Urinary bladder (tissue), 4 donors: ENCODE data around the gene PCCA. TPM values are rescaled to one million over a fixed set of nuclear protein-coding genes. Genes with fewer than 3 reads are reported as not detected.
"Not testable (repeated sequence)": the region's sequence is repeated elsewhere in the genome, so short reads cannot be mapped to it uniquely, and the experiment has no call there.

Source experiments
- DNase-seq: peaks from one replicate; pipeline ENCODE4 v3.0.0-alpha.2; 2015; ENCODE audit errors: extremely low spot score
- H3K27ac ChIP-seq: one replicate; pipeline ENCODE4 v1.5.1; 2013; ENCODE audit warnings: low read depth, mild to moderate bottlenecking, moderate library complexity
- H3K36me3 ChIP-seq: one replicate; pipeline ENCODE4 v1.6.1; 2013; ENCODE audit warnings: mild to moderate bottlenecking, moderate library complexity; ENCODE audit not compliant: insufficient read depth
- H3K4me1 ChIP-seq: one replicate; pipeline ENCODE4 v1.6.1; 2013; ENCODE audit warnings: mild to moderate bottlenecking, moderate library complexity; ENCODE audit not compliant: insufficient read depth
- H3K4me3 ChIP-seq: one replicate; pipeline ENCODE4 v1.5.1; 2013; ENCODE audit warnings: low read depth, low read length
- WGBS: extraction: QIAGEN DNeasy Blood & Tissue Kit; methylation state at CpG from one replicate; pipeline ENCODE4 v1.1.7; 2013; 5-methylcytosine and 5-hydroxymethylcytosine counted together
- polyA plus RNA-seq: library from polyadenylated mRNA; stranded (reverse); fragments of 200-250 nt; gene quantifications from one replicate; pipeline ENCODE4 v1.2.3, GENCODE V29; 2013
- small RNA-seq: library from RNA; depleted of rRNA; stranded (forward); fragments of <200 nt; gene quantifications from one replicate; pipeline ENCODE3, GENCODE V24; 2014
- total RNA-seq: library from RNA; depleted of rRNA; stranded (reverse); fragments of >200 nt; gene quantifications from one replicate; pipeline ENCODE4 v1.2.3, GENCODE V29; 2014
- donor health status: healthy with polysubstance abuse.
- donor health status: healthy.

PCCA gene
- total and polyA plus RNA-seq, 2 donors, result 24.7 to 122 TPM

DNA sequence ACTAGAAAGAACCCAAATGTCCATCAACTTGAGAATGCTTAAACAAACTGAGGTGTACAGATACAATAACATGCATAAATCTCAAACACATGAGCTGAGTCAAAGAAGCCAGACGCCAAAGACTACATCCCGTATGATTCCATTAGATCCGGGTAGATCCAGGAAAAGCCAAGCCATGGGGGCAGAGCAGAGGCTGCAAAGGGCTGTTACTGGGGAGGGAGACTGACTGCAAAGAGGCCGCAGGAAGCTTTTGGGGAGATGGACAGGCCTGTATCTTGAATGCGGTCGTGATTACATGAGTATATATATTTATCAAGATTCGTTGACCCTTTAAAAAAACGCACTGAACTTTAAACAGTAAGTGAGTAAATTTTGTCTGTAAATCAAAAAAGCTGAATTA, 471.0 kb downstream of the PCCA start:
- no peak overlapping the region for H3K4me3 ChIP-seq
- DNase-seq, result no peak
- no peak overlapping the region for H3K27ac ChIP-seq
- WGBS, result 91% methylated on average over 8 of the region's 8 CpGs
- H3K4me1 ChIP-seq, result no peaks in the 10 kb centered on the region
- no peaks in the 10 kb centered on the region for H3K36me3 ChIP-seq

DNA sequence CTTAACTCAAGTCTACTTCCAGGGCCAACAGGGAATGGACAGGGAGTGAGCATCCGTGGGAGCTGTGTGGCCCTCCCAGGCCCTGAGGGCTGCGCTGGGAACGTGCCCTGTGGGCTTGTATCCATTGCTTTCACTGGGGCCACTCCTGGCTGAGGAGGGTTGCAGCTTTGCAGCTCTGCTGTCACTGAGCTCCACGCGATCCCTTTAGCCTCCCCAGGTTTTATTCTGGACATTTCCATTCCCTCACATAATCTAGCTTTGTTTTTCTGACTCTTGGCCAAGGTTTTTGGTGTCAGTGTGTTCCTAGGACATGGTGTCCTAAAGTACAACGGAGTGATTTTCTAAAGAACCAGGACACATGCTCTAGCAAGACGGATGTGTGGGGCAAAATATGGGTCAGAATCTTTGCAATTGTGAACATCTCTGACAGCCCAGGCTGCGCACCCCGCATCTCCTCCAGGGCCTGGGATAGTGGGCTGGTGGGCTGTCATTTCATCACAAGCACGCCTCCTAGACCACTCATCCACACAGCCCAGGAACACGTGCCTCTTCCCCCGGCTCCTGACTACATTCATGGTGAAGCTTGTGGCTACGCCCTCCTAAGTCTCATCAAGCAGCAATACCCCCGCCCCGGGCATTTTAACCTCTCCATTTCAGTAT, 471.7 kb downstream of the PCCA start:
- WGBS, result 90% methylated on average over 15 of the region's 15 CpGs
- Histone ChIP-seq H3K36me3 (no peaks in the 10 kb centered on the region), H3K4me3 (no peak overlapping the region), H3K27ac (no peak overlapping the region), H3K4me1 (no peaks in the 10 kb centered on the region)
- DNase-seq, result no peak

DNA sequence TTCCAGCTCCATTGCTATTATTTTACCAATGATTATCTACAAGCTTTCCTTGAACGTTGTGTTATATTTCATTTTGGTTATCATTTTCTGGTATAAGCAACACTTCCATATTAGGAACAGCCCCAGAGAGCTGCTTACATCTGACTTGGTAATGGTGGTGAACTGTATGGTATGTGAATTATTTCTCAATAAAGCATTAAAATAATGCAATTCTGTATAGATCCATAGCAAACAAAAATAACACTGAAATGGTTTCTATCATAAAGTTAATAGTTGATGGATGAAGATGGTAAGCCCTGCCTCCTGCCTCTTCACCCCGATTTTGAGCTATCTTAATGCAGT, 472.2 kb downstream of the PCCA start:
- H3K27ac ChIP-seq, result no peak overlapping the region
- no peak overlapping the region for H3K4me3 ChIP-seq
- DNase-seq, result no peak
- WGBS, result 62% methylated on average over 2 of the region's 2 CpGs
- no peaks in the 10 kb centered on the region for H3K36me3 ChIP-seq
- no peaks in the 10 kb centered on the region for H3K4me1 ChIP-seq

DNA sequence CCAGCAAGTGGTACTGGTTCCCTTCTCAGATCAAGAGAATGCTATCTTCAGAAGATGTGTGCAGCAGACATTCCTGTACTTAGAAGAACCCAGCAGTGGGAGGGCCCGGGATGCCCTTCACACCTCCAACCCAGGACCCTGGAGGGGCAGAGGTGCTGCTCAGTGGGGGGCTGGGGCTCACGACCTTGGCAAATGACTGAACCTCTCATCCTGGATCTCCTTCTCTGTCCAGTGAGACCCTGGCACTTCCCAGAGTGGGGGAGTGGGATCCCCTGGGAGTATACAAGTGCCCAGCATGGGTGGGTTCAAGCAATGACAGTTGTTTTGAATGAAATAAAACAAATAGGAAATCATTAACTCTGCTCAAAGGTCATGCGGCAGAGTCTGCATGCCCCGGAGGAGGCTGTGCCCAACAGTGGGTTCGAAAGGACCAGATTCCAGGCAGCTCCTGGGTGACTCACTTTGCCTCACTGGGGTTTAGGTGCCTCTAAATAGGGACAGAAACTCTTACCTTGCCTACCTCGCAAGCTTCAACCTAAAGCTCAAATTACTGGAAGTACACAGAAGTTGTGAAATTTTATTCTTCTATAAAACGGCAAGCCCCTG, 472.8 kb downstream of the PCCA start:
- H3K4me1 ChIP-seq, result no peaks in the 10 kb centered on the region
- DNase-seq, result no peak
- 68% methylated on average over 7 of the region's 7 CpGs for WGBS
- H3K36me3 ChIP-seq, result no peaks in the 10 kb centered on the region
- no peak overlapping the region for H3K4me3 ChIP-seq
- H3K27ac ChIP-seq, result no peak overlapping the region

DNA sequence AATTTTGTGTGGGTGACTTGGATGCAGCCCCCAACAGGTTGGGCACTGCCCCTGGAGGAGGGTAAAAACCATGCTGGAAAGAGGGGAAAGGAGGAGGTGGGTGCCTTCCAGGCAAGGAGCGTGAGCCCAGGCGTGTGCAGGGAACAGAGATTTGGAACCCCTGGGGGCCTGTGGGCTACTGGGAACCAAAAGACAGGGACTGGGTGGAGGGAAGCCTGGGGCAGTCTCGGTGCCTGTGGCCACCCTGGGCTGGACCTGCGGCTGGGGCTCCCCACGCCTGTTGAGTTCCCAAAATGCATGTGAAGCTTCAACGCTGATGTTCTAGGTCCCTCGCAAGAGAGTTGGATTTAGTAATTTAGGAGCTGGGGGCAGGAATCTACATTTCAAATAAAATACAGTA, 474.9 kb downstream of the PCCA start:
- no peak overlapping the region for H3K27ac ChIP-seq
- H3K4me3 ChIP-seq, result no peak overlapping the region
- H3K36me3 ChIP-seq, result no peaks in the 10 kb centered on the region
- 94% methylated on average over 7 of the region's 7 CpGs for WGBS
- no peak for DNase-seq
- no peaks in the 10 kb centered on the region for H3K4me1 ChIP-seq

DNA sequence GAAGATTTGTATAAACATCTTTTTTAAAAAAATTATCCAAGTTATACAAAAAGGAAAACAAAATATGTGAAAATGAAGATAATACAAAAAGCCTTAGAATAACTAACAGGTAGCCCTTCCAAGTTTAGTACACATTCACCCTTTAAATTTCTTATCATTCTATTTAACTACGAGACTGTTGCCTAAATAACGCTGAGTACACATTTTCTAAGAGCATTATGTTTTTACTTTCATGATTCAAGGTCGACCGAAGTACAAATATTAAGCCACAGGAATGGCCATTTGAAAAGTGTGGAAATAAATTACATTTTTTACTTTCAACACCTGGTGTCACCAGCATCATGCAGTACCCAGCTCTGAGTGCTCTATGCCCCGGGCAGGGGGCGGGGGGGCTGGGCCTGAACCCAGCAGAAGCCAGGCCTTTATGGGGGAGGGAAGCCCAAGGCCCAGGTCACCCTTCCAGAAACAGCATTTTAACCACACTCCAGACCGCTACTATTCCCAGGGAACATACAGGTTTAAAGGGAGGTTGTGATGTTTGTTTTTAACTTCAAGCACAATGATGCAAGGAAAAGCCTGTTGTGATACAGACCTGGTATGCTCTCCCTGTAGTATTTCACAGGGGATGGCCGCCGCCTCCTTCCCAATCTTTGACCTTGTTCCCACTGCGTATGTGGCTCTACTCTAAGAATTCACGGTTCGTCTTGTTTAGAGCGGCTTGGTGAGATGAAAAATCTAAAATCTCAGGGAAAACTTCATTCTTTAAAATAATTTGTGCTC, 475.7 kb downstream of the PCCA start:
- WGBS, result 85% methylated on average over 13 of the region's 13 CpGs
- no peak overlapping the region for H3K4me3 ChIP-seq
- no peak for DNase-seq
- no peak overlapping the region for H3K27ac ChIP-seq
- H3K4me1 ChIP-seq, result no peaks in the 10 kb centered on the region
- H3K36me3 ChIP-seq, result no peaks in the 10 kb centered on the region

DNA sequence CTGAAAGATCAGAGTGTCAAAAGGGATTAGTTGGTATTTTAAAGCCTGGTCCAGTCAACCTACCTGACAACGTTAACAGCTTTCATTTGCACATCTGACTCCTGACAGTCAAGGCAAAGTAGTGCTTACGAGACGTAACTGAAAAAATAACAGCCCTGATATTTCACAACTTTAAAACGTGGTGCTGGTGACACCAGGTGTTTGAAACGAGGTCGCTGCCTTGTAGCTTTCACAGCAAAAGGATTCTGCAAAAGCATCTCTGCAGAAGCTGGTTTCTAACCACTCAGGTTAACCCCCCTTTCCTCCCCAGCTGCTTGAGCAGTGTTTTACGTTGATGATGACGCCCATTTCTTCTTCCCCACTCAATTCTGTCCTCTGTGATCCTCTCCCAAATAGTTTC, 476.4 kb downstream of the PCCA start:
- Histone ChIP-seq H3K27ac (no peak overlapping the region), H3K36me3 (no peaks in the 10 kb centered on the region)
- WGBS, result 70% methylated on average over 8 of the region's 8 CpGs

DNA sequence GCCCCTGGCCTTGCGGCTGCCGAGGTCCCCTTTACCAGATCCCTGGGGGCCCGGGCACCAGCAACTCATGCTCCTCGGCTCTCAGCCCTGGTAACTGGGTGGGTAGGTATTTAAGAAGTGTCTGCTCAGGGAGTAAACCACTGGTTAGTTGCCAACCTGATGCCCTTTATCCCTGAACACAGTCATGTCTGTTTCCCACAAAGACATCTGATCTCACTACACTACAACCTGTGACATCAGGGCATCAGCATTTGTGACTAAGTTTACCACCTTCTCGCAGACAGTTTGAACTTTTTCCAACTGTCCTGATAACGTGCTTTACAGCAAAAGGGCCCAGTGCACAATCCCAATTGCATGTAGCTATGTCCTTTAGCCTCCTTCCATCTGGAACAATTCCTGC, 477.6 kb downstream of the PCCA start:
- H3K4me3 ChIP-seq, result no peak overlapping the region
- H3K4me1 ChIP-seq, result no peaks in the 10 kb centered on the region
- WGBS, result 91% methylated on average over 6 of the region's 6 CpGs
- no peaks in the 10 kb centered on the region for H3K36me3 ChIP-seq
- H3K27ac ChIP-seq, result no peak overlapping the region
- no peak for DNase-seq

More for the DNA sequence above, 476.4 kb downstream of the PCCA start:
- DNase-seq, result no peak
- H3K4me3 ChIP-seq, result no peak overlapping the region
- H3K4me1 ChIP-seq, result no peaks in the 10 kb centered on the region

DNA sequence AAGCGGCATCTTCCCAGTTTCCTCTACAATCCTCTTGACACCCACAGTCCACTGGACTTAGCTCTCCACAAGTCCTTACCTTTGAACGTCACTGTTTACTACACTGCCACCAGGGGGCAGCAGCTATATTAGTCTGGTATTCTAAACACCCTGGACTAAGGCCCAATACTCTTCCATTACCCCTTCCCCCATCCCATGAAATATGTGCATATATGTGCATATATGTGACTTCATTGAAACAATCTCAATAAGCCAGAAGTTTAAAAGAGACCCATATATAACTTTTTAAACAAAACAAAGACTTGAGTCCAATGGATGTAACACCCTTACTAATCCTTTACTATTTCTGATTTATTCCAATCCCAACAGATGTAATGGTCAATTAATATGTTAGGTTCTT, 484.2 kb downstream of the PCCA start:
- Histone ChIP-seq H3K4me1 (no peaks in the 10 kb centered on the region), H3K4me3 (no peak overlapping the region), H3K27ac (no peak overlapping the region), H3K36me3 (no peaks in the 10 kb centered on the region)
- DNase-seq, result no peak
- 49% methylated on average over 2 of the region's 2 CpGs for WGBS

DNA sequence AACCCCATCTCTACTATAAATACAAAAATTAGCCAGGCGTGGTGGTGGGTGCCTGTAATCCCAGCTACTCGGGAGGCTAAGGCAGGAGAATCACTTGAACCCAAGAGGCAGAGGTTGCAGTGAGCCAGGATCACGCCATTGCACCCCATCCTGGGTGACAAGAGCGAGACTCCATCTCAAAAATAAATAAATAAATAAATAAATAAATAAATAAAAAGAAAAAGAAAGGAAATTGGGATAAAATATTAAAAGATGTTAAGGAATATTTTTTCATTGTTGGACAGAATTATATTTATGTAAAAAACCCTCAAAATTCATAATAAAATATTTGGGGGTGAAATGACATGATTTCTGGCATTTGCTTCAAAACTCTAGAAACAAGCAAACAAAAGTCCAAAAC, 488.3 kb downstream of the PCCA start:
- not testable (repeated sequence) for DNase-seq, H3K36me3 ChIP-seq, H3K27ac ChIP-seq, H3K4me1 ChIP-seq, H3K4me3 ChIP-seq
- WGBS, result 95% methylated on average over 4 of the region's 4 CpGs

Small RNA genes lying within 50 kb of the gene (small RNA-seq; reads per million reads assigned to genes)
- gene AL356575.1, result not detected

Other genes starting within 250 kb of the PCCA start
- not detected for gene ZIC5, start 117.3 kb upstream of the PCCA start, total RNA-seq
- not detected for gene ZIC5, start 117.3 kb upstream of the PCCA start, polyA plus RNA-seq
- 0.11 TPM for gene ZIC2, start 107.3 kb upstream of the PCCA start, total RNA-seq
- gene ZIC2, start 107.3 kb upstream of the PCCA start, polyA plus RNA-seq, result not detected